Vagina (tissue), 2 donors: ENCODE data around the gene HAUS5. TPM values are rescaled to one million over a fixed set of nuclear protein-coding genes. Genes with fewer than 3 reads are reported as not detected.

Source experiments
- DNase-seq, 2 donors: peaks; one replicate each; pipeline ENCODE4 v3.0.0-alpha.2; 2017; ENCODE audit errors: extremely low spot score in 2 of 2
- H3K27ac ChIP-seq: fragments of 200-600 bp; sonication (generic); one replicate; pipeline ENCODE4 v1.5.1; 2019
- H3K27me3 ChIP-seq: fragments of 200-600 bp; sonication (generic); one replicate; pipeline ENCODE4 v1.5.1; 2019
- H3K36me3 ChIP-seq, 2 donors: fragments of 200-600 bp; sonication (generic); one replicate each; pipeline ENCODE4 v1.5.1; 2017 to 2019
- H3K4me1 ChIP-seq: fragments of 200-600 bp; sonication (generic); one replicate; pipeline ENCODE4 v1.5.1; 2019
- H3K4me3 ChIP-seq, 2 donors: fragments of 200-600 bp; sonication (generic); 1 replicate in 1 of 2; 2 replicates in 1 of 2; pipeline ENCODE4 v1.5.1; 2016 to 2019
- H3K9me3 ChIP-seq: fragments of 200-600 bp; sonication (generic); one replicate; pipeline ENCODE4 v1.5.1; 2019
- POLR2A ChIP-seq, 2 donors: fragments of 450-650 bp; IDR thresholded peaks; one replicate each; pipeline ENCODE4 v1.6.1; 2017; ENCODE audit warnings: antibody characterized with exemption in 2 of 2, mild to moderate bottlenecking in 2 of 2, moderate library complexity in 2 of 2
- POLR2AphosphoS5 ChIP-seq, 2 donors: sonication (generic); formaldehyde crosslinking; IDR thresholded peaks; one replicate each; pipeline ENCODE4 v1.9.0; 2017; ENCODE audit warnings: antibody characterized with exemption in 2 of 2, mild to moderate bottlenecking in 2 of 2, low read depth in 1 of 2; ENCODE audit not compliant: insufficient read depth in 1 of 2
- intact Hi-C: fragments of 100-400 bp; cut with DNase I; formaldehyde crosslinking; loops from one replicate; pipeline ENCODE4 v1.15.1; 2023
- total RNA-seq: library from RNA; depleted of rRNA; stranded (reverse); fragments of >200 nt; gene quantifications from one replicate; pipeline ENCODE4 v1.2.3, GENCODE V29; 2016
- TF ChIP-seq, protein P1 (sequence below), 3 experiments: fragments of 450-650 bp in 2 of 3; fragments of 200-600 bp in 1 of 3; sonication (generic) in 1 of 3; IDR thresholded peaks; one replicate each; pipeline ENCODE4 v1.5.1; 2017 to 2019; ENCODE audit warnings: antibody characterized with exemption in 3 of 3, mild to moderate bottlenecking in 2 of 3, moderate library complexity in 2 of 3

HAUS5 gene
- total RNA-seq, 1 donor from 2014 or later = 11.0 TPM

DNA sequence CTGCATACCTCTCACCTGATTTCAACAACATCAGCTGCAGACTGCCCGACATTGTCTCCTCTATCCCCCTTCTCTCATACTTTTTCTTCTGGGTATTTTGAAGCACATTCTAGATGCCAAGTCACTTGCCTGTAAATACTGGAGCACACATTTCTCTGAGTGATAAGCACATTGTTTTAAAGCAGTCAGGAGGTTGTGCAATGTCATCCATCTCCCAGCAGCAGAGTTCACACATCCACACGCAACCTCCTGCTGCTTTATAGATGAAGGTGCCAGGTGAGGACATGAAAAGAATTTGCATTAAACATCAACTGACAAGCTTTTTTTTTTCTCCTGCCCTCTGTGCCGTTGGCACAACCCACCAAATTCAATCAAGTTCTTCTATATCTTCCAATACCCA, 59.3 kb downstream of the HAUS5 start:
- H3K27ac ChIP-seq = no peak overlapping the region
- H3K36me3 ChIP-seq = no peaks in the 10 kb centered on the region
- intact Hi-C loops = no loop called here
- TF ChIP-seq POLR2A (IDR thresholded peaks at IDR 0.05) (no peak), POLR2AphosphoS5 (IDR thresholded peaks at IDR 0.05; ENCODE audit: insufficient read depth in 1 of 2, low read depth in 1 of 2) (no peak)
- TF ChIP-seq, protein P1, sequence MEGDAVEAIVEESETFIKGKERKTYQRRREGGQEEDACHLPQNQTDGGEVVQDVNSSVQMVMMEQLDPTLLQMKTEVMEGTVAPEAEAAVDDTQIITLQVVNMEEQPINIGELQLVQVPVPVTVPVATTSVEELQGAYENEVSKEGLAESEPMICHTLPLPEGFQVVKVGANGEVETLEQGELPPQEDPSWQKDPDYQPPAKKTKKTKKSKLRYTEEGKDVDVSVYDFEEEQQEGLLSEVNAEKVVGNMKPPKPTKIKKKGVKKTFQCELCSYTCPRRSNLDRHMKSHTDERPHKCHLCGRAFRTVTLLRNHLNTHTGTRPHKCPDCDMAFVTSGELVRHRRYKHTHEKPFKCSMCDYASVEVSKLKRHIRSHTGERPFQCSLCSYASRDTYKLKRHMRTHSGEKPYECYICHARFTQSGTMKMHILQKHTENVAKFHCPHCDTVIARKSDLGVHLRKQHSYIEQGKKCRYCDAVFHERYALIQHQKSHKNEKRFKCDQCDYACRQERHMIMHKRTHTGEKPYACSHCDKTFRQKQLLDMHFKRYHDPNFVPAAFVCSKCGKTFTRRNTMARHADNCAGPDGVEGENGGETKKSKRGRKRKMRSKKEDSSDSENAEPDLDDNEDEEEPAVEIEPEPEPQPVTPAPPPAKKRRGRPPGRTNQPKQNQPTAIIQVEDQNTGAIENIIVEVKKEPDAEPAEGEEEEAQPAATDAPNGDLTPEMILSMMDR (IDR thresholded peaks at IDR 0.05) = no peak
- no peaks in the 10 kb centered on the region for H3K4me1 ChIP-seq
- no peak for DNase-seq
- no peaks in the 10 kb centered on the region for H3K9me3 ChIP-seq
- no peak overlapping the region for H3K4me3 ChIP-seq
- no peaks in the 10 kb centered on the region for H3K27me3 ChIP-seq

DNA sequence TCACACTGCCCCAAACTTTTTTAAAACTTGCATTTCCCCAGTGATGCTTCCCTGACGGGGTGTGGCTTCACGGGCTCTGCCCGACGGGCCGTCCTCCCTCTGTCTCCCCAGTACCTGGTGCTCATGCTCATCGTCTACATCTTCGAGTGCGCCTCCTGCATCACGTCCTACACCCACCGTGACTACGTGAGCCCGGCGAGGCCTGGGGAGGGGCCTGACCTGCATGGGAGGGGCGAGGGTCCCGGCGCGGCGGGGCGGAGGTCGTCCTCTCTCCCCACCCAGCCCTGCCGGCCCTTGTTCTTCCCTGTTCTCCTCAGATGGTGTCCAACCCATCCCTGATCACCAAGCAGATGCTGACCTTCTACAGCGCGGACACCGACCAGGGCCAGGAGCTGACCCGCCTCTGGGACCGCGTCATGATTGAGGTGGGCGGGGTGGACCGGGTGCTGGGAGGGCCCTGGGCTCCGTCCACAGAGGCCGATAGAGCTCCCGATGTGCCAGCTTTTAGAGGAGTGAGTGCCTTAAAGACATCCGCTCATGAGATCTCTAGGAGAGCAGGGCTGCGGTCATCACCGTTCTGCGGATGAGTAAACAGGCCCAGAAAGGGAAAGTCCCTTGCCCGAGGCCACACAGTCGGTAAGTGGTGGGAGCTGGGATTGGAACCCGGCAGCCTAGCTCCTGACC, 60.7 kb downstream of the HAUS5 start:
- Histone ChIP-seq H3K4me1 (no peaks in the 10 kb centered on the region), H3K9me3 (no peaks in the 10 kb centered on the region), H3K27me3 (no peaks in the 10 kb centered on the region), H3K4me3 (peak overlapping the region; percentile 14), H3K36me3 (no peaks in the 10 kb centered on the region), H3K27ac (no peak overlapping the region)
- intact Hi-C loops = no loop called here
- TF ChIP-seq, protein P1 (IDR thresholded peaks at IDR 0.05) = no peak
- no peak for TF ChIP-seq POLR2A (IDR thresholded peaks at IDR 0.05)
- TF ChIP-seq POLR2AphosphoS5 (IDR thresholded peaks at IDR 0.05; ENCODE audit: insufficient read depth in 1 of 2, low read depth in 1 of 2) = no peak
- no peak for DNase-seq

Other genes starting within 250 kb of the HAUS5 start
- not detected for gene GPR42, start 241.7 kb upstream of the HAUS5 start, total RNA-seq
- not detected for gene FFAR2, start 164.5 kb upstream of the HAUS5 start, total RNA-seq
- gene KRTDAP, start 122.3 kb upstream of the HAUS5 start, total RNA-seq = 687 TPM
- 237 TPM for gene DMKN, start 99.1 kb upstream of the HAUS5 start, total RNA-seq
- 162 TPM for gene SBSN, start 84.4 kb upstream of the HAUS5 start, total RNA-seq
- not detected for gene GAPDHS, start 79.3 kb upstream of the HAUS5 start, total RNA-seq
- 104 TPM for gene TMEM147, start 67.1 kb upstream of the HAUS5 start, total RNA-seq
- not detected for gene ATP4A, start 49.1 kb upstream of the HAUS5 start, total RNA-seq
- not detected for gene PMIS2, start 26.6 kb upstream of the HAUS5 start, total RNA-seq
- gene RBM42, start 16.3 kb downstream of the HAUS5 start, total RNA-seq = 54.3 TPM
- gene ETV2, start 29.0 kb downstream of the HAUS5 start, total RNA-seq = not detected
- gene COX6B1, start 35.6 kb downstream of the HAUS5 start, total RNA-seq = 265 TPM
- 9.1 TPM for gene UPK1A, start 53.8 kb downstream of the HAUS5 start, total RNA-seq
- gene ZBTB32, start 91.8 kb downstream of the HAUS5 start, total RNA-seq = not detected
- 16.0 TPM for gene KMT2B, start 105.3 kb downstream of the HAUS5 start, total RNA-seq
- gene IGFLR1, start 129.7 kb downstream of the HAUS5 start, total RNA-seq = 7.4 TPM
- 6.6 TPM for gene U2AF1L4, start 132.7 kb downstream of the HAUS5 start, total RNA-seq
- 28.2 TPM for gene PSENEN, start 132.9 kb downstream of the HAUS5 start, total RNA-seq
- gene LIN37, start 135.8 kb downstream of the HAUS5 start, total RNA-seq = 11.3 TPM
- gene HSPB6, start 144.3 kb downstream of the HAUS5 start, total RNA-seq = 238 TPM
- gene PROSER3, start 145.4 kb downstream of the HAUS5 start, total RNA-seq = 13.8 TPM
- gene ARHGAP33, start 162.8 kb downstream of the HAUS5 start, total RNA-seq = 35.4 TPM
- not detected for gene PRODH2, start 200.1 kb downstream of the HAUS5 start, total RNA-seq
- not detected for gene NPHS1, start 239.8 kb downstream of the HAUS5 start, total RNA-seq
- not detected for gene KIRREL2, start 244.2 kb downstream of the HAUS5 start, total RNA-seq